HEK293 (cell line): Measurements from ENCODE around the gene NOL7.

Experiments used
- CTCF ChIA-PET: fragments of 350-600 bp; formaldehyde crosslinking; extraction: SDS; loops from one replicate; lab custom pipeline; 2021; ENCODE audit warnings: antibody characterized with exemption; lab: Yijun Ruan, JAX
- POLR2A ChIA-PET: fragments of 300-600 bp; formaldehyde crosslinking; extraction: SDS; loops from one replicate; lab custom pipeline; 2020; ENCODE audit warnings: antibody characterized with exemption, inconsistent platforms; lab: Yijun Ruan, JAX
- H3K27ac ChIP-seq: fragments of 200-500 bp; sonication (Bioruptor generic); 2 replicates; pipeline ENCODE4 v1.5.1; 2014; ENCODE audit warnings: low read depth, low read length, control low read depth, inconsistent platforms; ENCODE audit errors: extremely low read depth
- H3K36me3 ChIP-seq, 2 experiments: fragments of 200-500 bp in 1 of 2; sonication (Bioruptor generic) in 1 of 2; 1 replicate in 1 of 2; 2 replicates in 1 of 2; pipeline ENCODE4 v1.5.1; 2014 to 2017; ENCODE audit warnings: inconsistent platforms in 2 of 2, low read length in 2 of 2; ENCODE audit not compliant: control insufficient read depth in 2 of 2, insufficient read depth in 1 of 2
- H3K4me1 ChIP-seq: fragments of 200-500 bp; sonication (Bioruptor generic); 2 replicates; pipeline ENCODE4 v1.5.1; 2014; ENCODE audit warnings: mild to moderate bottlenecking, low read length, inconsistent platforms; ENCODE audit not compliant: control insufficient read depth, insufficient read depth
- H3K4me3 ChIP-seq: 2 replicates; pipeline ENCODE4 v1.5.1; 2011; ENCODE audit warnings: low read depth, mild to moderate bottlenecking, control low read depth, low read length, moderate library complexity
- H3K9me3 ChIP-seq: fragments of 200-500 bp; sonication (Bioruptor generic); 2 replicates; pipeline ENCODE4 v1.5.1; 2014; ENCODE audit warnings: low read depth, low read length, inconsistent platforms; ENCODE audit not compliant: control insufficient read depth, insufficient read depth
- ZNF335 ChIP-seq: fragments of 450-650 bp; formaldehyde crosslinking; conservative IDR thresholded peaks from 2 replicates; pipeline ENCODE4 v1.5.1; 2016; ENCODE audit warnings: missing biosample characterization, missing genetic modification characterization
- ZNF664 ChIP-seq: fragments of 450-650 bp; formaldehyde crosslinking; IDR thresholded peaks from 2 replicates; pipeline ENCODE4 v1.5.1; 2016; ENCODE audit warnings: missing biosample characterization, missing genetic modification characterization
- ZNF768 ChIP-seq: fragments of 450-650 bp; formaldehyde crosslinking; IDR thresholded peaks from 2 replicates; pipeline ENCODE4 v1.5.1; 2018; ENCODE audit warnings: missing biosample characterization, mild to moderate bottlenecking, missing genetic modification characterization
- TF ChIP-seq, protein P1 (sequence below): fragments of 450-650 bp; formaldehyde crosslinking; IDR thresholded peaks from 2 replicates; pipeline ENCODE4 v1.5.1; 2016; ENCODE audit warnings: missing biosample characterization, missing genetic modification characterization
- TF ChIP-seq, protein P2 (sequence below): fragments of 450-650 bp; formaldehyde crosslinking; IDR thresholded peaks from 2 replicates; pipeline ENCODE4 v1.5.1; 2017; ENCODE audit warnings: missing biosample characterization, missing genetic modification characterization
- TF ChIP-seq, protein P3 (sequence below): fragments of 450-650 bp; formaldehyde crosslinking; IDR thresholded peaks from 2 replicates; pipeline ENCODE4 v1.5.1; 2016; ENCODE audit warnings: missing biosample characterization, missing genetic modification characterization
- TF ChIP-seq, protein P4 (sequence below): fragments of 450-650 bp; formaldehyde crosslinking; IDR thresholded peaks from 2 replicates; pipeline ENCODE4 v1.5.1; 2016; ENCODE audit warnings: missing biosample characterization, missing genetic modification characterization

The NOL7 gene

DNA sequence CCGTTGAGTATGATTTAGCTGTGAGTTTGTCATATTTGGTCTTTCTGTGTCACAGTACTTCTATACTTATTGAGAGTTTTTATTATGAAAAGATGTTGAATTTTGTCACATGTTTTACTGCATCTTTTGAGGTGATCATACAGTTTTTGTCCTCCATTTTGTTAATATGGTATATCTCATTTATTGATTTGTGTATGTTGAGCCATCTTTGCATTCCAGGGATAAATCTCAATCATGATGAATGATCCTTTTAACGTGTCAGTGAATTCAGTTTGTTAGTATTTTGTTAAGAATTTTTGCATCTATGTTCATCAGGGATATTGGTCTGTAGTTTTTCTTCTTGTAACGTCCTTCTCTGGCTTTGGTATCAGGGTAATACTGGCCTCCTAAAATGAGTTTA is 37.2 kb upstream of the NOL7 start:
- no peak overlapping the region for H3K4me3 ChIP-seq
- CTCF ChIA-PET = no interaction called here
- POLR2A ChIA-PET = no interaction called here
- TF ChIP-seq, protein P1, sequence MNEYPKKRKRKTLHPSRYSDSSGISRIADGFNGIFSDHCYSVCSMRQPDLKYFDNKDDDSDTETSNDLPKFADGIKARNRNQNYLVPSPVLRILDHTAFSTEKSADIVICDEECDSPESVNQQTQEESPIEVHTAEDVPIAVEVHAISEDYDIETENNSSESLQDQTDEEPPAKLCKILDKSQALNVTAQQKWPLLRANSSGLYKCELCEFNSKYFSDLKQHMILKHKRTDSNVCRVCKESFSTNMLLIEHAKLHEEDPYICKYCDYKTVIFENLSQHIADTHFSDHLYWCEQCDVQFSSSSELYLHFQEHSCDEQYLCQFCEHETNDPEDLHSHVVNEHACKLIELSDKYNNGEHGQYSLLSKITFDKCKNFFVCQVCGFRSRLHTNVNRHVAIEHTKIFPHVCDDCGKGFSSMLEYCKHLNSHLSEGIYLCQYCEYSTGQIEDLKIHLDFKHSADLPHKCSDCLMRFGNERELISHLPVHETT = no peak
- peak; percentile 52; the same call in 1 of the 2 replicates for TF ChIP-seq ZNF664 (tag by site-specific recombination)
- peaks cover 0 to 18% of the 10 kb centered on the region in 2 experiments; a peak in 1 of 3 replicates for H3K36me3 ChIP-seq
- H3K27ac ChIP-seq = no peak overlapping the region
- 0 out of 2 replicates have a peak, but pooled peaks cover 3% of the 10 kb centered on the region for H3K4me1 ChIP-seq
- no peaks in the 10 kb centered on the region for H3K9me3 ChIP-seq

DNA sequence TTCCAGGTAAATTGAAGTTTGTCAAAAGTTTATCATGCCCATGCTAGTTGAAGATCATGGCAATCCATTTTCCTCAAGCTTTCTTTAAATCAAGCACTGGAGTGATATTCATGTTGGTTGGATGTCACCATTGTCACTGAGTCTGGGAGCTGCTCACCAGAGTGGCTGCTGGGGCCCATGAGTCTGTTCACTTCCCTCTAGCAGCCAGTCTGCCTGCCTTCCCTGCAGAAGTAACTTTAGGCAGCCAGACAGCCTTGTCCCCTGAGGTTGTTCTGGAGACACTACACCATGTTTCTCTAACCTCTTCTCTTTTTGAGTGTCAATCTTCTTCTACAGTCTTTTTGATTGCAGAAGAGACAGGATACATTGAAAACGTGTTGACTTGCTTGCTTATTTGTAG is 35.2 kb upstream of the NOL7 start:
- TF ChIP-seq ZNF335 (tag by site-specific recombination) = no peak
- H3K4me3 ChIP-seq = no peak overlapping the region
- H3K27ac ChIP-seq = no peak overlapping the region
- H3K9me3 ChIP-seq = no peaks in the 10 kb centered on the region
- ChIA-PET CTCF (interaction anchor here (0.8 kb wide), 1 partner anchor 247 kb away, joined by 5 read pairs; no protein-coding TSS in a partner anchor), POLR2A (no interaction called here)
- peaks cover 4 to 28% of the 10 kb centered on the region in 2 experiments; a peak in 2 of 3 replicates for H3K36me3 ChIP-seq
- no peaks in the 10 kb centered on the region for H3K4me1 ChIP-seq

DNA sequence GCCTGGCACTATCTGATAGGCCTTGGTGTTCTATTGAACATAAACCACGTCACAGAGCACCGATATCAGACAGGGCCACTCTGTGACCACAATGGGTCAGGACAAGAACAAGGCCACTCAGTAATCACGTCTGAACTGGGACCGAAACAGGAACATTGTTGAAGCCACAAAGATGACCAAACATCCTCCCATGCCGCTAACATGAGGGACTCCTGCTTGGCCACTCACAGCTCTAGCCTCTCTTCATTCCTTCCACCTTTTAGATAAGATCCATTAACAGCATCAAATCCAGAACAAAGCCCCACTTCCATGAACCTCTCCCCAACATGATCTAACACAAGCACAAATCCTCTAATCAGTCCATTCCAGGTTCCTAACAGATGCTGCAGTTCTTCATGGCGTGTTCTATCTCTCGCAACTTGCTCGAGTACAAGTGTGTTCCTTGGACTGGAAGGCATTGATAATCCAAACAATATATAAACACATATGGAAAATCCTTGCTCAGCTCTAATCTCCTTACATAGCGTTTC is 33.4 kb upstream of the NOL7 start:
- CTCF ChIA-PET = interaction anchor here (0.6 to 0.9 kb wide), 3 partner anchors 8 to 481 kb away, joined by 3 read pairs; no protein-coding TSS in a partner anchor
- no peaks in the 10 kb centered on the region for H3K4me1 ChIP-seq
- POLR2A ChIA-PET = no interaction called here
- H3K27ac ChIP-seq = no peak overlapping the region
- TF ChIP-seq, protein P2, sequence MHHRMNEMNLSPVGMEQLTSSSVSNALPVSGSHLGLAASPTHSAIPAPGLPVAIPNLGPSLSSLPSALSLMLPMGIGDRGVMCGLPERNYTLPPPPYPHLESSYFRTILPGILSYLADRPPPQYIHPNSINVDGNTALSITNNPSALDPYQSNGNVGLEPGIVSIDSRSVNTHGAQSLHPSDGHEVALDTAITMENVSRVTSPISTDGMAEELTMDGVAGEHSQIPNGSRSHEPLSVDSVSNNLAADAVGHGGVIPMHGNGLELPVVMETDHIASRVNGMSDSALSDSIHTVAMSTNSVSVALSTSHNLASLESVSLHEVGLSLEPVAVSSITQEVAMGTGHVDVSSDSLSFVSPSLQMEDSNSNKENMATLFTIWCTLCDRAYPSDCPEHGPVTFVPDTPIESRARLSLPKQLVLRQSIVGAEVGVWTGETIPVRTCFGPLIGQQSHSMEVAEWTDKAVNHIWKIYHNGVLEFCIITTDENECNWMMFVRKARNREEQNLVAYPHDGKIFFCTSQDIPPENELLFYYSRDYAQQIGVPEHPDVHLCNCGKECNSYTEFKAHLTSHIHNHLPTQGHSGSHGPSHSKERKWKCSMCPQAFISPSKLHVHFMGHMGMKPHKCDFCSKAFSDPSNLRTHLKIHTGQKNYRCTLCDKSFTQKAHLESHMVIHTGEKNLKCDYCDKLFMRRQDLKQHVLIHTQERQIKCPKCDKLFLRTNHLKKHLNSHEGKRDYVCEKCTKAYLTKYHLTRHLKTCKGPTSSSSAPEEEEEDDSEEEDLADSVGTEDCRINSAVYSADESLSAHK = no peak
- no peak for TF ChIP-seq ZNF768 (tag by site-specific recombination)
- H3K36me3 ChIP-seq = peaks cover 4 to 32% of the 10 kb centered on the region in 2 experiments; a peak in 2 of 3 replicates
- no peak overlapping the region for H3K4me3 ChIP-seq
- H3K9me3 ChIP-seq = no peaks in the 10 kb centered on the region

DNA sequence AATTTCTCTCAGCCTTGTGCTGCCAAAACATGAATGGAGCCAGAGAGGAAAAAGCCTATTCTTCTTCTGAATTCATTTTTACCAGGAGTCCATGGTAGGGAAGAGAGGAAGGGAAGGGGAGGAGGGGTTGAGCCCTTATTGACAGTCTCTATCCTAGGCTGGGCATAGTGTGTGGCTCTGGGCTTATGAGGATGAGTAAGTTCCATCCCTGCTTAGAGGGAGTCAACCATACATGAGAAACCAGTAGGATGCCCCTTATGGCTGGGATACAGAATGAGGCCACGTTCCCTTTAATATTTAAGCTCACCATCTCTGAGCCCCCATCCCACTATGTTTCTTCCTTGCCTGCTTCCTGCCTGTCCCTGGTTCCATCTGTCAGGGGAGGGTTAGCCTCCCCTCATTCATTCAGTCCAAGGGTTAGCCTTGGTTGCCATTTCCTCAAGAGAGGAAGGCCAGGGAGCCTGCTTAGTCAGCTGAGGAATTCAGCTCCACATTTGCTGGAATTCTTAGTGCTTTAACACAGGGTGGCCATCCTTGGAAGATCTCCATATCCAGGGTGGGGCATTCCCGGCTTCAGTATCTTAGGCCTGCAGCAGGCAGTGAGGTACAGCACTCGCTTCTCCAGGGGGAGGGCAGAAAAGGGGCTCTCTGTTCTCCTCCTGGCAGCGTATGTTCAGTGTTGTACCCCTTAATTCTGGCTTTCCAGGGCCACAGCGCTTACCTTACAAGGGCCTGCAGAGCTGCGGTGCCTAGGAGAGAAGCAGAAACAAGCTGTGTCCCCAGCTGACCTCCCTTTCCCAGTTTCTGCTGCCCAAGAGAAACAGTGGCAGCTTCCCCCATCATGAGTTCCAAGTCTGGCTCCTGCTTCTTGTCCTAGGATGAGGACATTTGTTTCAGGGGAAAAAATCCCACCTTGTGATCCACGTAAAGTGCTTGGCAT is 28.3 kb upstream of the NOL7 start:
- CTCF ChIA-PET = interaction anchor here (1.4 kb wide), 1 partner anchor 12 kb away, joined by 10 read pairs; the partner anchor contains the start of gene SIRT5
- POLR2A ChIA-PET = no interaction called here
- no peak overlapping the region for H3K27ac ChIP-seq
- no peaks in the 10 kb centered on the region for H3K4me1 ChIP-seq
- no peaks in the 10 kb centered on the region for H3K9me3 ChIP-seq
- TF ChIP-seq, protein P3, sequence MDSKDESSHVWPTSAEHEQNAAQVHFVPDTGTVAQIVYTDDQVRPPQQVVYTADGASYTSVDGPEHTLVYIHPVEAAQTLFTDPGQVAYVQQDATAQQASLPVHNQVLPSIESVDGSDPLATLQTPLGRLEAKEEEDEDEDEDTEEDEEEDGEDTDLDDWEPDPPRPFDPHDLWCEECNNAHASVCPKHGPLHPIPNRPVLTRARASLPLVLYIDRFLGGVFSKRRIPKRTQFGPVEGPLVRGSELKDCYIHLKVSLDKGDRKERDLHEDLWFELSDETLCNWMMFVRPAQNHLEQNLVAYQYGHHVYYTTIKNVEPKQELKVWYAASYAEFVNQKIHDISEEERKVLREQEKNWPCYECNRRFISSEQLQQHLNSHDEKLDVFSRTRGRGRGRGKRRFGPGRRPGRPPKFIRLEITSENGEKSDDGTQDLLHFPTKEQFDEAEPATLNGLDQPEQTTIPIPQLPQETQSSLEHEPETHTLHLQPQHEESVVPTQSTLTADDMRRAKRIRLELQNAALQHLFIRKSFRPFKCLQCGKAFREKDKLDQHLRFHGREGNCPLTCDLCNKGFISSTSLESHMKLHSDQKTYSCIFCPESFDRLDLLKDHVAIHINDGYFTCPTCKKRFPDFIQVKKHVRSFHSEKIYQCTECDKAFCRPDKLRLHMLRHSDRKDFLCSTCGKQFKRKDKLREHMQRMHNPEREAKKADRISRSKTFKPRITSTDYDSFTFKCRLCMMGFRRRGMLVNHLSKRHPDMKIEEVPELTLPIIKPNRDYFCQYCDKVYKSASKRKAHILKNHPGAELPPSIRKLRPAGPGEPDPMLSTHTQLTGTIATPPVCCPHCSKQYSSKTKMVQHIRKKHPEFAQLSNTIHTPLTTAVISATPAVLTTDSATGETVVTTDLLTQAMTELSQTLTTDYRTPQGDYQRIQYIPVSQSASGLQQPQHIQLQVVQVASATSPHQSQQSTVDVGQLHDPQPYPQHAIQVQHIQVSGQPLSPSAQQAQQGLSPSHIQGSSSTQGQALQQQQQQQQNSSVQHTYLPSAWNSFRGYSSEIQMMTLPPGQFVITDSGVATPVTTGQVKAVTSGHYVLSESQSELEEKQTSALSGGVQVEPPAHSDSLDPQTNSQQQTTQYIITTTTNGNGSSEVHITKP (tag by site-specific recombination) = 0 out of 2 replicates have a peak, but pooled peaks have one; percentile 46
- TF ChIP-seq, protein P4, sequence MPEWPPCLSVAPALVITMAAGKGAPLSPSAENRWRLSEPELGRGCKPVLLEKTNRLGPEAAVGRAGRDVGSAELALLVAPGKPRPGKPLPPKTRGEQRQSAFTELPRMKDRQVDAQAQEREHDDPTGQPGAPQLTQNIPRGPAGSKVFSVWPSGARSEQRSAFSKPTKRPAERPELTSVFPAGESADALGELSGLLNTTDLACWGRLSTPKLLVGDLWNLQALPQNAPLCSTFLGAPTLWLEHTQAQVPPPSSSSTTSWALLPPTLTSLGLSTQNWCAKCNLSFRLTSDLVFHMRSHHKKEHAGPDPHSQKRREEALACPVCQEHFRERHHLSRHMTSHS = no peak
- H3K4me3 ChIP-seq = no peak overlapping the region
- H3K36me3 ChIP-seq = peaks cover 11 to 53% of the 10 kb centered on the region in 2 experiments; a peak in 2 of 3 replicates
